HG02973 (cell line): Measurements from ENCODE around the gene TSEN54.

Experiments used
- ATAC-seq: cut with Tn5 transposase; IDR thresholded peaks from one replicate; pipeline ENCODE4 v1.9.1; 2021; ENCODE audit warnings: moderate library complexity; ENCODE audit not compliant: unreplicated experiment

TSEN54 gene

GRCh38 chr17:75563063-75563758 lies 46.9 kb downstream of the TSEN54 start:
- no peak for ATAC-seq

DNA sequence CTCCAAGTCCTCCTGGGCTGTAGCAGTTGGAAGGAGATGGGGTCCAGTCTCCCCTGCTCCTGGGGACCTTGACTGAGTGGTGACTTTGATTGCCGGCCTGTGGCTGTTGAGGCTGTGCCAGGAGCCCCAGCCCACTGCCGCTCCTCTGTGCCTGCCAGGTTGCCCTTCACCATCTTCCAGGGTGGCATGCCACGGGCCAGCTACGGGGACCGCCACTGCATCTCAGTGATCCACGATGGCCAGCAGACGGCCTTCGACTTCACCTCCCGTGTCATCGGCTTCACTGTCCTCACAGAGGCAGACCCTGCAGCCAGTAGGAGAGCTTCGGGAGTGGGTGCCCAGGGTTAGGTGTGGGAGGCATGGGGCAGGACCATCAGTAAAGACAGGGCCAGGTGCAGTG lies 47.9 kb downstream of the TSEN54 start:
- ATAC-seq = no peak

DNA sequence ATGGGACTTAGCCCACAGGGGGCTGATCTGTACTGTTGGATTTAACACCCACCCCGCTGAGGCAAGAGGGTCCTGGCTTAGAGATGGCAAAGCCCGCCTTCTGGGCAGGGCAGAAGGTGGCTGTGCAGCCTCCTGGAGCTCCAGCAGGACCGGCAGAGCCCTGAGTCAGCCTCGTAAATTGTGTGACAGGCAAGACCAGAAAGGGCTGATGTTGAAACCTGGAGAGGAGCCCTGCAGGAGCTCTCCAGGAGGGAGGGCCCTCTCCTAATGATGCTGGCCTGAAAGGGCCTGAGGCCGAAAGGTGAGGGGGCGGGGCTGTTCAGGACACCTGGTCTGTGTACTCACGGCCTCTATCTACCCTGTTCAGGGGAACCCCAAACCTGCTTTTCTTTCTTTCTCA lies 48.7 kb downstream of the TSEN54 start:
- no peak for ATAC-seq

- no peak for ATAC-seq
Measured at GRCh38 chr17:75565618-75566017, 49.3 kb downstream of the TSEN54 start.

- ATAC-seq = no peak
Measured at GRCh38 chr17:75566416-75566815, 50.1 kb downstream of the TSEN54 start.

GRCh38 chr17:75566834-75567233 lies 50.5 kb downstream of the TSEN54 start:
- no peak for ATAC-seq

DNA sequence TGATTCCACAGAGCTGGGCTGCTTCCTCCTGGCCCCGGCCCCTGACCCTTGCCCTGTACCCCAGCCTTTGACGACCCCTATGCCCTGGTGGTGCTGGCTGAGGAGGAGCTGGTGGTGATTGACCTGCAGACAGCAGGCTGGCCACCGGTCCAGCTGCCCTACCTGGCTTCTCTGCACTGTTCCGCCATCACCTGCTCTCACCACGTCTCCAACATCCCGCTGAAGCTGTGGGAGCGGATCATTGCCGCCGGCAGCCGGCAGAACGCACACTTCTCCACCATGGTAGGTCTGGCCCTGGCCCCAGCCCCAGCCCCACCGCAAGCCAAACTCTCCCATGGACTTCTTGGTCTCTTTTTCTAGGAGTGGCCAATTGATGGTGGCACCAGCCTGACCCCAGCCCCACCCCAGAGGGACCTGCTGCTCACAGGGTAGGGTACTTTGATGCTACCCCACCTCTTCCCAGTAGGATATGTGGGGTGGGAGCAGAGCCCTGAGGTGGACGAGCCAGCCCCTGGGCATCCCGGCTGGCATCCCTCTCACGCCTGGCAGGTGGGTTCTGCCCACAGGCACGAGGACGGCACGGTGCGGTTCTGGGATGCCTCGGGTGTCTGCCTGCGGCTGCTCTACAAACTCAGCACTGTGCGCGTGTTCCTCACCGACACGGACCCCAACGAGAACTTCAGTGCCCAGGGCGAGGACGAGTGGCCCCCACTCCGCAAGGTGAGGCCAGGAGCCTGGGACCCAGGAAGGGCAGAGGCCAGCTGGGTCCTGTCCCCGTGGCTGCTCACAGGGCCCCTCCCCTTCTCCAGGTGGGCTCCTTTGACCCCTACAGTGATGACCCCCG lies 52.3 kb downstream of the TSEN54 start:
- no peak for ATAC-seq

DNA sequence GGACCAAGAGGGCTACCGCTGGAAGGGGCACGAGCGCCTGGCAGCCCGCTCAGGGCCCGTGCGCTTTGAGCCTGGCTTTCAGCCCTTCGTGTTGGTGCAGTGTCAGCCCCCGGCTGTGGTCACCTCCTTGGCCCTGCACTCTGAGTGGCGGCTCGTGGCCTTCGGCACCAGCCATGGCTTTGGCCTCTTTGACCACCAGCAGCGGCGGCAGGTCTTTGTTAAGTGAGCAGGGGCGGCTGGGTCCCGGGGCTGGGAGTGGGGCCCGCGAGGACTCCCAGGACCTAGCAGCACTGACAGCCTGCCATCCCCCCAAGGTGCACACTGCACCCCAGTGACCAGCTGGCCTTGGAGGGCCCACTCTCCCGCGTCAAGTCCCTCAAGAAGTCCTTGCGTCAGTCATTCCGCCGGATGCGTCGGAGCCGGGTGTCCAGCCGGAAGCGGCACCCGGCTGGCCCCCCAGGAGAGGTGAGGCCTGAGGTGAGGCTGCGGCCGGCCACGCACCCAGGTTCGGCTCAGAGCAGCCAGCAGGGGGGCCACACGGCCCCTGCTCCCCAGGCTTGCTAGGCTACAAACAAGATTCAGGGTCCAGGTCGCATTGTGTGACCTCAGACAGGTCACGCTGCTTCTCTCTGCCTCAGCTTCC lies 53.8 kb downstream of the TSEN54 start:
- ATAC-seq = no peak

GRCh38 chr17:75570772-75571171 lies 54.4 kb downstream of the TSEN54 start:
- no peak for ATAC-seq

GRCh38 chr17:75571197-75571884 lies 55.0 kb downstream of the TSEN54 start:
- ATAC-seq = no peak

DNA sequence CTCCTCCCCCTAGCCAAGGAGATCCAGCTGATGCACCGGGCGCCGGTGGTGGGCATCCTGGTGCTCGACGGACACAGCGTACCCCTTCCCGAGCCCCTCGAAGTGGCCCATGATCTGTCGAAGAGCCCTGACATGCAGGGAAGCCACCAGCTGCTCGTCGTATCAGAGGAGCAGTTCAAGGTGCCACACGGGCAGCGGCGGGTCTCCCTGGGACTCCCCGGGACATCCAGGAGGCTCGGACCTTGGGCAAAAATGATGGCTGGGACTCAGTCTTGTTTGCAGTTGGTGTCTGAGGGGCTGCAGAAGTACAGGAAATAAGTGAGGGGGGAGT lies 55.5 kb downstream of the TSEN54 start:
- no peak for ATAC-seq

GRCh38 chr17:75572713-75573539 lies 56.6 kb downstream of the TSEN54 start:
- ATAC-seq = no peak

DNA sequence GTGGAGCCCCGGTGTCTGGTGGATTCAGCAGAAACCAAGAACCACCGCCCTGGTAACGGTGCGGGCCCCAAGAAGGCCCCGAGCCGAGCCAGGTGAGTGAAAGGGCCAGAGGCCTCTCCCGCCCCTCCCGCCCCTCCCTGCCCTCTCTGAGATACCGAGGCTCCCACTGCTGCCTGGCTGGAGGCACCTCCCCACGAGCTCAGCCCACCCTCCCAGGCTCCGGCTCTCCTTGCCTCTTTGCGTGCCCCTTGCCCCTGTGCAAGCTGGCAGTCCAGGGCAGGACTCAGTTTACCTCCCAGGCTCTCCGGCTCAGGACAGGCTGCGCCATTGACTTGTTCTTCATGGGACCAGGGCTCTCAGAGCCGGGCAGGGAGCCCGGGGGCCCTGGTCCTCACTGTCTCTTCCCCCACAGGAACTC lies 57.2 kb downstream of the TSEN54 start:
- no peak for ATAC-seq

DNA sequence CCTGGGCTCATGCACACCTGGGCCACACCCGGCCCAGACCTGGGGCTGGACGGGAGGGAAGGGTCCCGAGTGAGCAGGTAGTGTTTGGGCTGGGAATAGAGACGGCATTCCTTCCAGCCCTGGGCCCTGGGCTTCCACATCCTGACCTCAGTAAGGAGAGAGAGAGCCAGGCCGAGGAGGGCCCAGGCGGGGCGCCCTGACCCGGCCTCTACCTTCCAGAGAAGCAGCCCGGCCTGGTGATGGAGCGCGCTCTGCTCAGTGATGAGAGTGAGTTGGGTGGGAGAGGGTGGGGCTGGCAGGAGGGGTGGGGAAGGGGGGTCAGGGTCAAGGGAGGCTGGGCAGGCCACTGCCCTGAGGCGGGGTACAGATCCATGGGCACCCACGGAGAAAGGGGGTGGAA lies 57.7 kb downstream of the TSEN54 start:
- ATAC-seq = no peak
